ENCODE data around the gene PCNT. TPM values are rescaled to one million over a fixed set of nuclear protein-coding genes. Genes with fewer than 3 reads are reported as not detected.

The PCNT gene
- total and polyA plus RNA-seq, 7 donors, result 99.4 to 642 (median 248) TPM

DNA sequence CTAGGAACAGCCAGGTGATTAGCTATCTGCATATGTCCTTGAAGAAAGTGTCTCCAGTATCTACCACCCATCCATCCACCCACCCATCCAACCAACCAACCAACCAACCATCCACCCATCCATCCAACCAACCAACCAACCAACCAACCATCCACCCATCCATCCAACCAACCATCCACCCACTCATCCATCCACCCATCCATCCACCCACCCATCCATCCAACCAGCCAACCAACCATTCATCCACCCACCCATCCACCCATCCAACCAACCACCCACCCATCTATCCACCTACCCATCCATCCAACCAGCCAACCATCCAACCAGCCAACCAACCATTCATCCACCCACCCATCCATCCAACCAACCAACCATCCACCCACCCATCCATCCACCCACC is 12.4 kb upstream of the PCNT start:
- H3K36me3 ChIP-seq (ENCODE audit: insufficient read depth in 1 of 2, low read depth in 1 of 2), result no peaks in the 10 kb centered on the region
- H3K27me3 ChIP-seq (ENCODE audit: insufficient read depth in 3 of 3, low read length in 2 of 3), result no peaks in the 10 kb centered on the region
- intact Hi-C loops (cut with DNase I), result no loop called here
- H3K27ac ChIP-seq, result no peak overlapping the region
- H3K4me1 ChIP-seq, result no peaks in the 10 kb centered on the region
- no peak for DNase-seq
- H3K9me3 ChIP-seq, result no peaks in the 10 kb centered on the region
- TF ChIP-seq, protein P1, sequence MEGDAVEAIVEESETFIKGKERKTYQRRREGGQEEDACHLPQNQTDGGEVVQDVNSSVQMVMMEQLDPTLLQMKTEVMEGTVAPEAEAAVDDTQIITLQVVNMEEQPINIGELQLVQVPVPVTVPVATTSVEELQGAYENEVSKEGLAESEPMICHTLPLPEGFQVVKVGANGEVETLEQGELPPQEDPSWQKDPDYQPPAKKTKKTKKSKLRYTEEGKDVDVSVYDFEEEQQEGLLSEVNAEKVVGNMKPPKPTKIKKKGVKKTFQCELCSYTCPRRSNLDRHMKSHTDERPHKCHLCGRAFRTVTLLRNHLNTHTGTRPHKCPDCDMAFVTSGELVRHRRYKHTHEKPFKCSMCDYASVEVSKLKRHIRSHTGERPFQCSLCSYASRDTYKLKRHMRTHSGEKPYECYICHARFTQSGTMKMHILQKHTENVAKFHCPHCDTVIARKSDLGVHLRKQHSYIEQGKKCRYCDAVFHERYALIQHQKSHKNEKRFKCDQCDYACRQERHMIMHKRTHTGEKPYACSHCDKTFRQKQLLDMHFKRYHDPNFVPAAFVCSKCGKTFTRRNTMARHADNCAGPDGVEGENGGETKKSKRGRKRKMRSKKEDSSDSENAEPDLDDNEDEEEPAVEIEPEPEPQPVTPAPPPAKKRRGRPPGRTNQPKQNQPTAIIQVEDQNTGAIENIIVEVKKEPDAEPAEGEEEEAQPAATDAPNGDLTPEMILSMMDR (IDR thresholded peaks at IDR 0.05), result no peak
- H3K4me3 ChIP-seq, result no peak overlapping the region
- no peak for ATAC-seq

DNA sequence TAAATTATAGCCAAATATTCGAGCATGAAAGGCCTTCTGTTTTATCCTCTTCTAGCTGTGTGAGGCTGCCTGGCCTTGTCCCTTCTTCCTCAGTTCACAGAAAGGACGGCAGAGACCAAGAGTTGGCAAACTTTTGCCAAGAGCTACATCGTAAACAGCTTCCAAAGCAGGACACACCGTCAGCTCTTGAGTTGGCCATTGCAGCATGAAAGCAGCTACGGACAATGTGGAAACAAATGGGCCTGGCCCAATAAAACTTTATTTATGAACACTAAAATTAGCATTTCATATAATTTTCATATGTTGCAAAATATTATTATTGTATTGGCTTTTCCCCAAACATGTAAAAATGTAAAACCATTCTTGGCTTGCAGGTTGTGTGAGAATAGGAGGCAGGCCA is 11.0 kb upstream of the PCNT start:
- Histone ChIP-seq H3K4me1 (no peaks in the 10 kb centered on the region), H3K27me3 (ENCODE audit: insufficient read depth in 3 of 3, low read length in 2 of 3) (no peaks in the 10 kb centered on the region), H3K36me3 (ENCODE audit: insufficient read depth in 1 of 2, low read depth in 1 of 2) (no peaks in the 10 kb centered on the region), H3K9me3 (no peaks in the 10 kb centered on the region), H3K4me3 (no peak overlapping the region), H3K27ac (no peak overlapping the region)
- TF ChIP-seq, protein P1 (IDR thresholded peaks at IDR 0.05), result no peak
- intact Hi-C loops (cut with DNase I), result no loop called here
- DNase-seq (no peak), ATAC-seq (no peak)
- 94 to 98% (median 96%) methylated on average over 5 of the region's 5 CpGs for WGBS, 3 donors

DNA sequence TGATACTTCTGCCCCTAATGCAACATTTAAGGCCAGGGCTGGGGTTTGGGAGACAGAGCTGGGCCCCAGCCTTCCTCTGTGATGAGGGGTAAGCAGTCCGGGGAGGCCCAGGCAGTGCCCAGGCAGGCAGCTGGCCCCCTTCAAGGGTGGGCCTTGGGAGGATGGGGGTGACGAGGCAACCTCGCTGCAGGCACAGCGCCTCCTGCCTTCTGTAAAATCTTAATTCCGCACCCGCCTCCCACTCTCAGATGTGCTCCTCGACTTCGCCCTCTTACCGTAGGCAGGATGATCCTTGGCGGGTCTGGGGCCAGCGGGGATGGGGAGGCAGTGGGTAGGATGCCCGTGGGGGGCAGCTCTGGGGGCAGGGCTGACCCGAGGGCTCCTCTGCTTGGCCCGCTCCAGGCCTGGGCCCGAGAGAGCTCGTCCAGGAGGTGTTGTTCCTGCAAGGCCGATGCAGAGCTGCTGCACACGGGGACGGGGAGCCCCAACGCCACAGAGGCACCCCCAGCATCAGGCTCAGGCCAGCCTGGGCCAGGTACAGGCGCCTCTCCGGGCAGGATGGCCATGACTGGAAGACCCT is 9.4 kb upstream of the PCNT start:
- H3K4me3 ChIP-seq, result no peak overlapping the region
- no peaks in the 10 kb centered on the region for H3K4me1 ChIP-seq
- no peak for DNase-seq
- no peak for ATAC-seq
- H3K36me3 ChIP-seq (ENCODE audit: insufficient read depth in 1 of 2, low read depth in 1 of 2), result no peaks in the 10 kb centered on the region
- H3K27ac ChIP-seq, result no peak overlapping the region
- intact Hi-C loops (cut with DNase I), result no loop called here
- H3K9me3 ChIP-seq, result no peaks in the 10 kb centered on the region
- no peaks in the 10 kb centered on the region for H3K27me3 ChIP-seq (ENCODE audit: insufficient read depth in 3 of 3, low read length in 2 of 3)
- 93 to 95% (median 94%) methylated on average over 22 of the region's 22 CpGs for WGBS, 3 donors
- TF ChIP-seq, protein P1 (IDR thresholded peaks at IDR 0.05), result no peak

DNA sequence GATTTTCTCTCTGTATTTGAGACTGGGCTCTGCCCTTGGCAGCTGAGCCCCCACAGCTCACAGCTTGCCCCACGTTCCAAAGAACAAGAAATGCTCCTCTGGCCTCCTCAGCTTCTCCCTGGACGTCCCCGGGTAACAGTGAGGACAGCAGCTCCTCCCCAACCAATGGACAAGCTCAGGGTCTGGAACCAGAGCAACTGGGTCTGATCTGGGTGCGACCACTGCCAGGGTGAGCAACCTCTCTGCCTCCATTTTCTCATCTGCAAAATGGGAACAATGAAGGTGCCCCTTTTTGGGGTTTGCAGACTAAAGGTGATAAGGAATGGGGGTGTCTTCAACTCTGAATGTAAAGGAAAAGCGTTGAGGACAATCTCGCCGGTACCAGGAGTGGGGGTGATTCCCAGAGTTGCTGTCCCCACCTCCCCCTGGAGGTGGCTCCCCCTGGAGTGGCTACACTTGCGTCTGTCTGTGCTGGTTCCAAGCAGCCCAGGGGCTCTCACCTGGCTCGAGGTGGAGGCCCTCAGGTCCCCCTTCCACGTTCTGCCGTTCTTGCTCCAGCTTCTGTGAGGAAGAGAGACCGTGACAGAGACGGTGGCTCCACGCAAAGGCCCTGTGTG is 7.1 kb upstream of the PCNT start:
- no peaks in the 10 kb centered on the region for H3K9me3 ChIP-seq
- no peak for DNase-seq
- no peak for ATAC-seq
- H3K4me1 ChIP-seq, result no peaks in the 10 kb centered on the region
- TF ChIP-seq, protein P1 (IDR thresholded peaks at IDR 0.05), result no peak
- H3K36me3 ChIP-seq (ENCODE audit: insufficient read depth in 1 of 2, low read depth in 1 of 2), result no peaks in the 10 kb centered on the region
- no peak overlapping the region for H3K4me3 ChIP-seq
- intact Hi-C loops (cut with DNase I), result no loop called here
- no peak overlapping the region for H3K27ac ChIP-seq
- 93 to 96% (median 96%) methylated on average over 14 of the region's 14 CpGs for WGBS, 3 donors
- no peaks in the 10 kb centered on the region for H3K27me3 ChIP-seq (ENCODE audit: insufficient read depth in 3 of 3, low read length in 2 of 3)

Measured in psoas muscle (tissue), 8 donors.